DMS114 treated with DMSO at 0.1 percent for 48 hours (cell line): Measurements from ENCODE around the gene RSBN1L.
"Not testable (repeated sequence)": the region's sequence is repeated elsewhere in the genome, so short reads cannot be mapped to it uniquely, and the experiment has no call there.

ENCODE experiments used
- DNase-seq: peaks from one replicate; lab custom pipeline; 2025; ENCODE audit not compliant: unreplicated experiment; lab: John Stamatoyannopoulos, UW

RSBN1L gene

GRCh38 chr7:77765906-77766800 is 69.9 kb downstream of the RSBN1L start:
- no peak for DNase-seq

GRCh38 chr7:77766801-77767605 is 70.7 kb downstream of the RSBN1L start:
- DNase-seq = no peak

- no peak for DNase-seq
Observed at GRCh38 chr7:77770316-77770715, 74.1 kb downstream of the RSBN1L start.

GRCh38 chr7:77771901-77772300 is 75.6 kb downstream of the RSBN1L start:
- no peak for DNase-seq

- no peak for DNase-seq
Observed at GRCh38 chr7:77778535-77778934, 82.3 kb downstream of the RSBN1L start.

GRCh38 chr7:77782383-77782782 is 86.1 kb downstream of the RSBN1L start:
- no peak for DNase-seq

GRCh38 chr7:77783111-77783510 is 86.9 kb downstream of the RSBN1L start:
- DNase-seq = no peak

GRCh38 chr7:77783545-77783944 is 87.3 kb downstream of the RSBN1L start:
- no peak for DNase-seq

- not testable (repeated sequence) for DNase-seq
Observed at GRCh38 chr7:77784426-77784825, 88.2 kb downstream of the RSBN1L start.

GRCh38 chr7:77786018-77786417 is 89.8 kb downstream of the RSBN1L start:
- no peak for DNase-seq

- no peak for DNase-seq
Observed at GRCh38 chr7:77786741-77787140, 90.5 kb downstream of the RSBN1L start.

GRCh38 chr7:77788327-77788902 is 92.2 kb downstream of the RSBN1L start:
- no peak for DNase-seq

GRCh38 chr7:77791336-77791735 is 95.1 kb downstream of the RSBN1L start:
- no peak for DNase-seq

- DNase-seq = no peak
Observed at GRCh38 chr7:77791956-77792355, 95.7 kb downstream of the RSBN1L start.

- DNase-seq = no peak
Observed at GRCh38 chr7:77794000-77794399, 97.7 kb downstream of the RSBN1L start.

GRCh38 chr7:77796109-77796508 is 99.8 kb downstream of the RSBN1L start:
- no peak for DNase-seq

GRCh38 chr7:77796960-77797359 is 100.7 kb downstream of the RSBN1L start:
- DNase-seq = no peak

- DNase-seq = no peak
Observed at GRCh38 chr7:77797734-77798393, 101.6 kb downstream of the RSBN1L start.

- DNase-seq = peak; percentile 98
Observed at GRCh38 chr7:77798394-77799077, 102.3 kb downstream of the RSBN1L start, which contains the start of the genes PHTF2 and TMEM60. TSS of gene PHTF2 (plus strand) at chr7:77798773. TSS of gene TMEM60 (minus strand) at chr7:77798434. CDS start at chr7:77794373, 4,061 bp downstream.
